B cell (primary cell): ENCODE measurements around the gene BTBD10. TPM values are rescaled to one million over a fixed set of nuclear protein-coding genes. Genes with fewer than 3 reads are reported as not detected.

ENCODE experiments used
- ATAC-seq: fragments of 200-7000 bp; cut with Tn5 transposase; one replicate; pipeline ENCODE4 v1.10.0; 2021; ENCODE audit warnings: low read depth, mild to moderate bottlenecking, moderate number of reproducible peaks, moderate library complexity
- CTCF ChIA-PET: fragments of 350-600 bp; sonication (Branson Sonifier 250); formaldehyde crosslinking; loops from one replicate; lab custom pipeline; 2021; ENCODE audit warnings: antibody characterized with exemption, inconsistent platforms; lab: Charles Lee
- POLR2A ChIA-PET: fragments of 350-600 bp; sonication (Branson Sonifier 250); formaldehyde crosslinking; loops from one replicate; lab custom pipeline; 2021; ENCODE audit warnings: antibody characterized with exemption; lab: Charles Lee
- DNase-seq: peaks from one replicate; pipeline ENCODE4 v3.0.0; 2013
- H2AFZ ChIP-seq: 2 replicates; pipeline ENCODE4 v1.6.1; 2012; ENCODE audit warnings: mild to moderate bottlenecking, low read depth, low read length; ENCODE audit not compliant: insufficient read depth, poor library complexity, severe bottlenecking
- H3K27ac ChIP-seq, 2 donors: 1 replicate in 1 of 2; 2 replicates in 1 of 2; pipeline ENCODE4 v1.5.1; 2012 to 2013; ENCODE audit warnings: low read length in 2 of 2, mild to moderate bottlenecking in 2 of 2, moderate library complexity in 1 of 2
- H3K27me3 ChIP-seq, 4 experiments: fragments of 200-600 bp in 1 of 4; sonication (generic) in 1 of 4; replicated peaks in 1 of 4; 1 replicate in 2 of 4; 2 replicates in 2 of 4; pipeline versions ENCODE4 v1.6.1 to v1.7.0; 2013 to 2016; ENCODE audit warnings: low read length in 3 of 4, mild to moderate bottlenecking in 2 of 4, mixed read lengths in 1 of 4, moderate library complexity in 1 of 4; ENCODE audit not compliant: insufficient read depth in 4 of 4, control insufficient read depth in 3 of 4; ENCODE audit errors: control extremely low read depth in 1 of 4
- H3K36me3 ChIP-seq, 2 experiments: replicated peaks in 1 of 2; 1 replicate in 1 of 2; 2 replicates in 1 of 2; pipeline versions ENCODE4 v1.6.1 to v1.7.1; 2013; ENCODE audit warnings: low read length in 1 of 2; ENCODE audit not compliant: insufficient read depth in 2 of 2, control insufficient read depth in 1 of 2; ENCODE audit errors: control extremely low read depth in 1 of 2, extremely low read depth in 1 of 2
- H3K4me1 ChIP-seq, 2 donors: fragments of 200-600 bp in 1 of 2; sonication (generic) in 1 of 2; 1 replicate in 1 of 2; 2 replicates in 1 of 2; pipeline versions ENCODE4 v1.5.1 to v1.6.1; 2013 to 2017; ENCODE audit warnings: low read length in 2 of 2; ENCODE audit not compliant: control insufficient read depth in 2 of 2, insufficient read depth in 2 of 2
- H3K4me2 ChIP-seq: replicated peaks from 2 replicates; pipeline ENCODE3; 2012; ENCODE audit warnings: mild to moderate bottlenecking, low read depth, low read length; ENCODE audit not compliant: poor library complexity, severe bottlenecking
- H3K4me3 ChIP-seq, 5 experiments: fragments of 200-600 bp in 1 of 5; sonication (generic) in 1 of 5; 1 replicate in 3 of 5; 2 replicates in 2 of 5; pipeline versions ENCODE4 v1.5.1 to v1.7.0; 2011 to 2016; ENCODE audit warnings: low read length in 4 of 5, mild to moderate bottlenecking in 4 of 5, low read depth in 2 of 5, control low read depth in 1 of 5, moderate library complexity in 1 of 5; ENCODE audit not compliant: insufficient read depth in 1 of 5; ENCODE audit errors: control extremely low read depth in 1 of 5, extremely low read depth in 1 of 5
- H3K79me2 ChIP-seq: fragments of 200-600 bp; sonication (generic); one replicate; pipeline ENCODE4 v1.6.0; 2016; ENCODE audit warnings: low read length; ENCODE audit not compliant: control insufficient read depth, insufficient read depth
- H3K9ac ChIP-seq: fragments of 200-600 bp; sonication (generic); 2 replicates; pipeline ENCODE4 v1.6.1; 2017; ENCODE audit warnings: mild to moderate bottlenecking, low read length, moderate library complexity
- H3K9me3 ChIP-seq, 3 donors: one replicate each; pipeline versions ENCODE4 v1.6.1 to v1.7.1; 2013; ENCODE audit warnings: low read length in 2 of 3; ENCODE audit not compliant: control insufficient read depth in 2 of 3, insufficient read depth in 1 of 3; ENCODE audit errors: control extremely low read depth in 1 of 3
- H4K20me1 ChIP-seq: 2 replicates; pipeline ENCODE4 v1.6.0; 2012; ENCODE audit warnings: mild to moderate bottlenecking, low read length; ENCODE audit not compliant: insufficient read depth, control insufficient read depth, poor library complexity, severe bottlenecking
- H3K27ac Mint-ChIP-seq: one replicate; pipeline ENCODE4 v1.8.0; 2021; ENCODE audit warnings: mixed read lengths
- H3K27me3 Mint-ChIP-seq: one replicate; pipeline ENCODE4 v1.8.0; 2021; ENCODE audit warnings: mixed read lengths
- H3K4me1 Mint-ChIP-seq: one replicate; pipeline ENCODE4 v1.8.0; 2021; ENCODE audit warnings: mixed read lengths
- H3K4me3 Mint-ChIP-seq: one replicate; pipeline ENCODE4 v1.8.0; 2021; ENCODE audit warnings: mixed read lengths
- H3K9me3 Mint-ChIP-seq: one replicate; pipeline ENCODE4 v1.8.0; 2022; ENCODE audit warnings: mixed read lengths; ENCODE audit not compliant: insufficient read depth
- EZH2 ChIP-seq: IDR thresholded peaks from 2 replicates; pipeline ENCODE4 v1.6.1; 2012; ENCODE audit warnings: borderline replicate concordance, low read depth, mild to moderate bottlenecking, moderate library complexity, low read length; ENCODE audit not compliant: insufficient read depth, poor library complexity, severe bottlenecking
- WGBS: methylation state at CpG from one replicate; pipeline ENCODE4 v1.1.5; 2013; ENCODE audit warnings: missing lambda C conversion rate; ENCODE audit not compliant: insufficient coverage; 5-methylcytosine and 5-hydroxymethylcytosine counted together
- intact Hi-C: fragments of 100-400 bp; cut with micrococcal nuclease; formaldehyde crosslinking; loops from one replicate; pipeline ENCODE4 v1.10.0; 2022
- polyA plus RNA-seq: library from polyadenylated mRNA; depleted of rRNA; stranded (reverse); fragments of >200 nt; gene quantifications from 2 replicates; pipeline ENCODE4 v1.2.3, GENCODE V29; 2012
- total RNA-seq, 2 donors: library from RNA; stranded (reverse); fragments of 120-200 nt in 1 of 2; gene quantifications; 1 replicate in 1 of 2; 2 replicates in 1 of 2; pipeline versions ENCODE4 v1.2.3 to v1.2.4, GENCODE V29; 2013 to 2022
- TF ChIP-seq, protein P1 (sequence below): fragments of 200-600 bp; IDR thresholded peaks from one replicate; pipeline ENCODE4 v1.8.0; 2022; ENCODE audit warnings: antibody characterized with exemption, mild to moderate bottlenecking

The BTBD10 gene
- total and polyA plus RNA-seq, 2 donors (not counting 1 experiment from before 2014, with no cell fraction given), result 8.2 to 19.6 TPM

DNA sequence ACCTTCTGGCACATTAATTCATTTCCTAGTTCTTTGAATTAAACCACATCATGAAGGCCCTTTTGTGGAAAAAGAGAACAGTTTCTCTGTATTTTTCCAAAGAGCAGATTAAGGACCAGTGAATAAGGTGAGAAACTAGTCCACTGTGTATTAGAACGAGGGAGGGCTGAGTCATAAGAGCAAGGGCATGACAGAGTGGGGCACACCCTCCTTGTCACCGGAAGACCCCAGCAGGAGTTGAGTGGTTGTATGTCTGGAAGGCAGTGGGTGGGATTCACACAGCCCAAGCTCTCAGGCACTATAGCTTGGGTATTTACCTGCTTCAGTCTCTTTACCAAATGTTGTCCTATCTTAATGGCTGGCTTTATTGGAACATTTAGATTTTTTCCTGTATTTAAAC is 98.6 kb downstream of the BTBD10 start:
- no peak for ATAC-seq
- no peak overlapping the region for H3K4me3 ChIP-seq
- no peaks in the 10 kb centered on the region for H4K20me1 ChIP-seq
- ChIA-PET POLR2A (no interaction called here), CTCF (no interaction called here)
- no peak overlapping the region for H3K4me2 ChIP-seq
- peaks cover 1 to 65% of the 10 kb centered on the region in 2 experiments for H3K36me3 ChIP-seq
- TF ChIP-seq EZH2, result no peak
- TF ChIP-seq, protein P1, sequence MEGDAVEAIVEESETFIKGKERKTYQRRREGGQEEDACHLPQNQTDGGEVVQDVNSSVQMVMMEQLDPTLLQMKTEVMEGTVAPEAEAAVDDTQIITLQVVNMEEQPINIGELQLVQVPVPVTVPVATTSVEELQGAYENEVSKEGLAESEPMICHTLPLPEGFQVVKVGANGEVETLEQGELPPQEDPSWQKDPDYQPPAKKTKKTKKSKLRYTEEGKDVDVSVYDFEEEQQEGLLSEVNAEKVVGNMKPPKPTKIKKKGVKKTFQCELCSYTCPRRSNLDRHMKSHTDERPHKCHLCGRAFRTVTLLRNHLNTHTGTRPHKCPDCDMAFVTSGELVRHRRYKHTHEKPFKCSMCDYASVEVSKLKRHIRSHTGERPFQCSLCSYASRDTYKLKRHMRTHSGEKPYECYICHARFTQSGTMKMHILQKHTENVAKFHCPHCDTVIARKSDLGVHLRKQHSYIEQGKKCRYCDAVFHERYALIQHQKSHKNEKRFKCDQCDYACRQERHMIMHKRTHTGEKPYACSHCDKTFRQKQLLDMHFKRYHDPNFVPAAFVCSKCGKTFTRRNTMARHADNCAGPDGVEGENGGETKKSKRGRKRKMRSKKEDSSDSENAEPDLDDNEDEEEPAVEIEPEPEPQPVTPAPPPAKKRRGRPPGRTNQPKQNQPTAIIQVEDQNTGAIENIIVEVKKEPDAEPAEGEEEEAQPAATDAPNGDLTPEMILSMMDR, result no peak
- no peaks in the 10 kb centered on the region for H3K79me2 ChIP-seq
- Mint-ChIP-seq H3K27me3 (no peaks in the 10 kb centered on the region), H3K9me3 (no peaks in the 10 kb centered on the region), H3K27ac (no peak overlapping the region), H3K4me3 (no peak overlapping the region), H3K4me1 (no peaks in the 10 kb centered on the region)
- H3K27ac ChIP-seq, result no peak overlapping the region
- no peaks in the 10 kb centered on the region for H3K9me3 ChIP-seq
- intact Hi-C loops, result no loop called here
- H3K4me1 ChIP-seq, result no peaks in the 10 kb centered on the region
- H3K27me3 ChIP-seq, result no peaks in the 10 kb centered on the region
- WGBS, result 73% methylated on average over 1 of the region's 2 CpGs
- no peak for DNase-seq
- no peak overlapping the region for H2AFZ ChIP-seq
- H3K9ac ChIP-seq, result no peak overlapping the region

DNA sequence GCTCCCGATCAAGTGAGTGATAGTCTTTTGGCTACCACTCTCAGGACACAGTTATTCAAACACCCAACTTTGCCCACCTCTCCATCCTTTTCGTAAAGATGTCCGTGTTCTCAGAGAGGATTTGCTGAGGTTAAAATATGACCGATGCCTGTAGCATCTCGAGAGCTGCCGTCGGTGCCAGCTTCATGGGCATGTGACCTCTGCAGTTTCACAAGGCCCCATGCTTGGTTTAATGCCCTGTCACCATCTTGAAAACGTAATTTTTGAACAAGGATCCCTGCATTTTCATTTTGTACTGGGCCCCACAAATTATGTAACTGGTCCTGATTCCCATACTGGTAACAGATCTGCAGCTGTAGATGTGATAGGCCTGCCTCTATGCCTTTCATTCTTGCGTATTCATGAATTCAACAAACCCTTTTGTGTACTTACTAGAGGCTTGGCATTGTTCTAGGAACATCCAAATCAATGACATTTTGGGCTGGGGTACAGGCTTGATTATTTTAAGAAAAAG is 100.4 kb downstream of the BTBD10 start:
- Histone ChIP-seq H2AFZ (no peak overlapping the region), H4K20me1 (no peaks in the 10 kb centered on the region), H3K4me2 (no peak overlapping the region), H3K4me3 (no peak overlapping the region), H3K27ac (no peak overlapping the region), H3K79me2 (no peaks in the 10 kb centered on the region), H3K27me3 (no peaks in the 10 kb centered on the region), H3K36me3 (peaks cover 1 to 66% of the 10 kb centered on the region in 2 experiments), H3K4me1 (no peaks in the 10 kb centered on the region), H3K9ac (no peak overlapping the region), H3K9me3 (no peaks in the 10 kb centered on the region)
- DNase-seq (no peak), ATAC-seq (no peak)
- intact Hi-C loops, result no loop called here
- TF ChIP-seq, protein P1, result no peak
- no peak for TF ChIP-seq EZH2
- no peak overlapping the region for H3K4me3 Mint-ChIP-seq
- H3K4me1 Mint-ChIP-seq, result no peaks in the 10 kb centered on the region
- H3K9me3 Mint-ChIP-seq, result no peaks in the 10 kb centered on the region
- CTCF ChIA-PET, result interaction anchor here (0.8 to 1.0 kb wide), 2 partner anchors 23 to 45 kb away, joined by 4 read pairs; no protein-coding TSS in a partner anchor
- no peak overlapping the region for H3K27ac Mint-ChIP-seq
- POLR2A ChIA-PET, result no interaction called here
- WGBS, result 99% methylated on average over 8 of the region's 9 CpGs
- H3K27me3 Mint-ChIP-seq, result no peaks in the 10 kb centered on the region
